ENCODE data around the gene CCDC90B.
"Not testable (repeated sequence)": the region's sequence is repeated elsewhere in the genome, so short reads cannot be mapped to it uniquely, and the experiment has no call there.

Gene CCDC90B

GRCh38 chr11:83275888-83276641 lies 10.1 kb downstream of the CCDC90B start:
- CTCF ChIA-PET = interaction anchor here (1.0 to 2.3 kb wide), 4 partner anchors 17 to 524 kb away, joined by 4 to 7 read pairs (median 4); no protein-coding TSS in a partner anchor
- peaks cover 46% of the 10 kb centered on the region for H3K36me3 Mint-ChIP-seq

DNA sequence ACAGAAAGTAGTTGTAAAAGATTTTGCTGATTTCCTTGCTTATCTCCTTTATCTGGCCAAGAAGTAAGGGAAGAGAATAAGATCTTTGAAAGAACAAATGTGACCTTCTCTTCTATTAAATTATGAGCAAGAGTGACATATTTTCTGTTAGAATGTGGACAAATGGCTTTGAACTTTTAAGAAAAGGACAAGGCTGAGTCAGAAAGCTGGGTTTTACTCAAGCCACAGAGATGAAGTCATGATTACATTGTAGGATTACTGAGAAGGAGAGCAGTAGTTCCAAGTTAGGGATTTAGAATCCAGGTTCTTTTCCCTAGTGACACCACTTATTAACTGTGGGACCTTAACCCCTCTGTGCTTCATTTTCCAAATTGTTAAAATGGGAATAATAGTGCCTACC lies 13.5 kb downstream of the CCDC90B start:
- Mint-ChIP-seq H3K9me3 (peaks cover 4% of the 10 kb centered on the region), H3K4me1 (no peaks in the 10 kb centered on the region), H3K27me3 (no peaks in the 10 kb centered on the region), H3K4me3 (no peak overlapping the region), H3K36me3 (peaks cover 56% of the 10 kb centered on the region), H3K27ac (no peak overlapping the region)
- CTCF ChIA-PET = interaction anchor here (0.6 kb wide), 1 partner anchor 47 kb away, joined by 3 read pairs; no protein-coding TSS in a partner anchor
- DNase-seq = no peak

More at GRCh38 chr11:83275888-83276641, 10.1 kb downstream of the CCDC90B start:
- H3K9me3 Mint-ChIP-seq = peaks cover 4% of the 10 kb centered on the region
- no peaks in the 10 kb centered on the region for H3K27me3 Mint-ChIP-seq
- H3K4me3 Mint-ChIP-seq = no peak overlapping the region
- H3K4me1 Mint-ChIP-seq = peaks cover 4% of the 10 kb centered on the region
- DNase-seq = no peak
- no peak overlapping the region for H3K27ac Mint-ChIP-seq

DNA sequence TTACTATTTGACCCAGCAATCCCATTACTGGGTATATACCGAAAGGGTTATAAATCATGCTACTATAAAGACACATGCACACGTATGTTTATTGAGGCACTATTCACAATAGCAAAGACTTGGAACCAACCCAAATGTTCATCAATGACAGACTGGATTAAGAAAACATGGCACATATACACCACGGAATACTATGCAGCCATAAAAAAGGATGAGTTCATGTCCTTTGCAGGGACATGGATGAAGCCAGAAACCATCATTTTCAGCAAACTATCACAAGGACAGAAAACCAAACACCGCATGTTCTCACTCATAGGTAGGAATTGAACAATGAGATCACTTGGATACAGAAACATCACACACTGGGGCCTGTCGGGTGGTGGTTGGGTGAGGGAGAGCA lies 14.4 kb downstream of the CCDC90B start:
- H3K4me3 Mint-ChIP-seq, H3K27ac Mint-ChIP-seq, H3K9me3 Mint-ChIP-seq, H3K4me1 Mint-ChIP-seq, CTCF ChIA-PET, H3K27me3 Mint-ChIP-seq, DNase-seq: not testable (repeated sequence)
- peaks cover 61% of the 10 kb centered on the region for H3K36me3 Mint-ChIP-seq

GRCh38 chr11:83269080-83269479 lies 17.1 kb downstream of the CCDC90B start:
- DNase-seq, H3K4me1 Mint-ChIP-seq, CTCF ChIA-PET, H3K9me3 Mint-ChIP-seq, H3K27ac Mint-ChIP-seq, H3K27me3 Mint-ChIP-seq, H3K4me3 Mint-ChIP-seq: not testable (repeated sequence)
- peaks cover 66% of the 10 kb centered on the region for H3K36me3 Mint-ChIP-seq

- no peak for DNase-seq
- CTCF ChIA-PET = no interaction called here
- Mint-ChIP-seq H3K36me3 (peaks cover 53% of the 10 kb centered on the region), H3K4me1 (no peaks in the 10 kb centered on the region), H3K27ac (no peak overlapping the region), H3K4me3 (no peak overlapping the region), H3K9me3 (no peaks in the 10 kb centered on the region), H3K27me3 (no peaks in the 10 kb centered on the region)
Measured at GRCh38 chr11:83265331-83265730, 20.8 kb downstream of the CCDC90B start.

DNA sequence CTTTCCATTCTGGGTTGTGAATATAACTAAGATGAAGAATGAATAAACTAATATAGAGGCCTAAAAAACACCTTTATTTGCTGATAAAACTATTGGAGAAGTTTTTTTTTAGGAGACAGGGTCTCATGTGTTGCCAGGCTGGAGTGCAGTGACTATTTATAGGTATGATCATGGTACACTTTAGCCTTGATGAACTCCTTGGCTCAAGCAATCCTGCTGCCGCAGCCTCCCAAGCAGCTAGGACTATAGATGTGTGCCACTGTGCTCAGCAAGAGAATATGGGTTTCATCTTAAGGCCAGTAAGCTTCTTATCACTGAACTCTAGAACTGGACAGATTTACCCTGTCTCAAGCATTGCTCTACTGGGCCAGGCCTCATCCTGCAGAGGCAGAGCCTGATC lies 26.6 kb downstream of the CCDC90B start:
- Mint-ChIP-seq H3K27me3 (no peaks in the 10 kb centered on the region), H3K4me3 (no peak overlapping the region), H3K9me3 (no peaks in the 10 kb centered on the region), H3K4me1 (no peaks in the 10 kb centered on the region), H3K36me3 (peaks cover 26% of the 10 kb centered on the region), H3K27ac (no peak overlapping the region)
- DNase-seq = no peak
- CTCF ChIA-PET = interaction anchor here (3.6 kb wide), 1 partner anchor 10 kb away, joined by 23 read pairs; no protein-coding TSS in a partner anchor

DNA sequence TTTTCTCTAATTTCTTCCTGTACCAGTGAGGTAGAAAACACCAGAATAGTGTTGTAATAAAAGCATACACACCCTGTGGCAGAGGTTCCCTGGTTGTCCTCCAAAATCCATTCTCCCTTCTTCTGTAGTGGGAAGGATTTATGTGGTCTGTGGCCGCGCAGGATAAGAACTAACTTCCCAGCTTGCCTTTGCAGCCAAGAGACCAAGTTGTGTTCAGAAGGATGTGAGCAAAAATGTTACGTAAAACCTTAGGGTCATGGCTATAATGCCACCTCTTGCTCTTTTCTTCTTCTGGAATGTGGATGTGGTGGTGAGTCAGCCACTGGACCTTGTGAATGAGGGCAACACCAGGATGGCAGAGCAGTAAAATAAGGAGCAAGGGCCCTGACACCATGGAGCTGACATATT lies 28.4 kb downstream of the CCDC90B start:
- Mint-ChIP-seq H3K4me3 (no peak overlapping the region), H3K36me3 (peaks cover 15% of the 10 kb centered on the region), H3K9me3 (no peaks in the 10 kb centered on the region), H3K4me1 (no peaks in the 10 kb centered on the region), H3K27me3 (no peaks in the 10 kb centered on the region), H3K27ac (no peak overlapping the region)
- CTCF ChIA-PET = interaction anchor here (0.9 to 3.6 kb wide), 3 partner anchors 8 to 171 kb away, joined by 3 to 23 read pairs (median 3); no protein-coding TSS in a partner anchor
- DNase-seq = no peak

DNA sequence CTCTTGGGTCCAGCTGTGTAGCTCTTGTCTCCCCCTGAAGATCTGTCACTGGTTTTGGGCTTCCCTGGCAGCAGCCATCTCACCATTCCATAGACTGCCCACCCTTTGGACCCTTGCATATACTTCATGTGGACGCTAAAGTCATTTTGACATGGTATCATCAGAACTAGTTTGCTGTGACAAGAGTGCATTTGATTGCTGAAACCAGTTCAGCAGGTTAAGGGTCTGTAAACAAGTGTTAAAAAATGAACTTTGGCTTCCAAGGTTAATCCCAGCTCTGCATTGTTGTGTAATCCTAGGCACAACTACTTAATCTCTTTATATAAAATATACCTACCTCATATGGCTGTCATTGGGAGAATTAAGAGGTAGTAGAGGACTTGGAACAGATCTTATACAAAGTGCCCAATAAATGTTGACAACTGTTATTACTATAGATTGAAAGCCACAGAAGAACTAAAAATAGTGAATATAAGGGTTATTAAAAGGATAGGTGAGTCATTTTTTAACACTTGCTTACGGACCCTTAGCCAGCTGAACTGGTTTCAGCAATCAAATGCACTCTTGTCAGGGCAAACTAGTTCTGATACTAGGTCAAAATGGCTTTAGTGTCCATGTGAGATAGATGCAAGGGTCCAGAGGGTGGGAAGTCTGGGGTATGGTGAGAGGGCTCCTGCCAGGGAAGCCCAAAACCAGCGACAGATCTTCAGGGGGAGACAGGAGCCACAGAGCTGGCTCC lies 29.4 kb downstream of the CCDC90B start:
- CTCF ChIA-PET = interaction anchor here (0.9 to 1.5 kb wide), 2 partner anchors 13 to 35 kb away, joined by 3 to 4 read pairs; no protein-coding TSS in a partner anchor
- Mint-ChIP-seq H3K36me3 (peaks cover 14% of the 10 kb centered on the region), H3K4me3 (no peak overlapping the region), H3K27ac (no peak overlapping the region), H3K9me3 (no peaks in the 10 kb centered on the region), H3K4me1 (no peaks in the 10 kb centered on the region), H3K27me3 (no peaks in the 10 kb centered on the region)
- no peak for DNase-seq

GRCh38 chr11:83255366-83255765 lies 30.8 kb downstream of the CCDC90B start:
- Mint-ChIP-seq H3K4me1 (no peaks in the 10 kb centered on the region), H3K27me3 (no peaks in the 10 kb centered on the region), H3K27ac (no peak overlapping the region), H3K4me3 (no peak overlapping the region), H3K36me3 (peaks cover 11% of the 10 kb centered on the region), H3K9me3 (no peaks in the 10 kb centered on the region)
- no peak for DNase-seq
- CTCF ChIA-PET = interaction anchor here (1.5 kb wide), 1 partner anchor 37 kb away, joined by 4 read pairs; no protein-coding TSS in a partner anchor

DNA sequence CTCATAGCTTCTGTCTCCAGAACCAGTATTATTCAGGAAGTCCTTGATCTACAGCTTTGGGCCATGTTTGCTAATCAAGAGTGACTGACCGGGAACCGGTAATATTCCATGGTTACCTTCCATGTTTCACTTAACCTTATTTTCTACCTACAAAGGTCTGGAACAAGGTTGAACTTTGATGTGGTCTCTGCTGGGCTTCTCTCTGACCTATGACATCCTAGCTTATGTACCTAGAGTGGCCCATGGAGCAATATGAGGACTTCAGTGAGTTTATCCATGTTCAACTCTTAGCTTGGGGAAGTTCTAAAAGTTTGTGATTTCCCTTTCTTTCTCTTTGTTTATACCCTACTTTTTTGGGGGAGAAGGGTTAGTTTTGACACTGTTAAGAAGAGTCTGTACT lies 33.2 kb downstream of the CCDC90B start:
- no peaks in the 10 kb centered on the region for H3K27me3 Mint-ChIP-seq
- H3K9me3 Mint-ChIP-seq = no peaks in the 10 kb centered on the region
- CTCF ChIA-PET = interaction anchor here (0.7 to 1.0 kb wide), 2 partner anchors 29 to 386 kb away, joined by 3 to 6 read pairs; no protein-coding TSS in a partner anchor
- peaks cover 11% of the 10 kb centered on the region for H3K36me3 Mint-ChIP-seq
- no peak overlapping the region for H3K27ac Mint-ChIP-seq
- DNase-seq = no peak
- H3K4me3 Mint-ChIP-seq = no peak overlapping the region
- H3K4me1 Mint-ChIP-seq = peaks cover 4% of the 10 kb centered on the region

DNA sequence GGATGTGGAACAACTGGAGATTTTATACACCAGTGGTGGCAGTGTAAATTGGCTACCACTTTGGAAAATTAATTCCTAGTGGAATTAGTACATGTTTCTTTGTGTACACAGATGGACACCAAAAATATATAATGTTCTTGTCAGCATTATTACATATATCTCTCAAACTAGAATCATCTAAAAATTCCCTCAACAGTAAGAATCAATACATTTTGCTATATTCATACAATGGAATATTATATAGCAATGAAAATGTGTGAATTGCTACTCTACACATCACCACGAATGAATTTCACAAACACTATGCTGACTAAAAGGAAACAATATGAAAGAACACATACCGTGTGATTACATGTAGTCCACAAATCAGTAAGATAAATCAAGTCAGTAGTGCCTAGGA lies 33.9 kb downstream of the CCDC90B start:
- peaks cover 4% of the 10 kb centered on the region for H3K4me1 Mint-ChIP-seq
- CTCF ChIA-PET = interaction anchor here (0.7 to 1.0 kb wide), 2 partner anchors 30 to 385 kb away, joined by 3 to 6 read pairs; no protein-coding TSS in a partner anchor

GRCh38 chr11:83249972-83250593 lies 36.1 kb downstream of the CCDC90B start:
- no peak overlapping the region for H3K27ac Mint-ChIP-seq
- DNase-seq = no peak
- no peaks in the 10 kb centered on the region for H3K36me3 Mint-ChIP-seq
- H3K27me3 Mint-ChIP-seq = no peaks in the 10 kb centered on the region
- H3K4me1 Mint-ChIP-seq = peaks cover 7% of the 10 kb centered on the region
- CTCF ChIA-PET = interaction anchor here (0.7 to 4.3 kb wide), 33 partner anchors 9 to 735 kb away, joined by 3 to 42 read pairs (median 4); partner anchors contain the start of genes DDIAS and RAB30
- H3K9me3 Mint-ChIP-seq = no peaks in the 10 kb centered on the region
- no peak overlapping the region for H3K4me3 Mint-ChIP-seq

More for the DNA sequence above, 33.9 kb downstream of the CCDC90B start:
- no peak overlapping the region for H3K4me3 Mint-ChIP-seq
- no peaks in the 10 kb centered on the region for H3K9me3 Mint-ChIP-seq
- no peak for DNase-seq
- H3K36me3 Mint-ChIP-seq = peaks cover 6% of the 10 kb centered on the region
- H3K27me3 Mint-ChIP-seq = no peaks in the 10 kb centered on the region
- no peak overlapping the region for H3K27ac Mint-ChIP-seq

- H3K4me3 Mint-ChIP-seq = no peak overlapping the region
- no peaks in the 10 kb centered on the region for H3K9me3 Mint-ChIP-seq
- H3K27ac Mint-ChIP-seq = no peak overlapping the region
- no peaks in the 10 kb centered on the region for H3K27me3 Mint-ChIP-seq
- H3K4me1 Mint-ChIP-seq = peaks cover 7% of the 10 kb centered on the region
- no peak for DNase-seq
- H3K36me3 Mint-ChIP-seq = no peaks in the 10 kb centered on the region
- CTCF ChIA-PET = interaction anchor here (0.7 to 4.3 kb wide), 31 partner anchors 9 to 734 kb away, joined by 3 to 42 read pairs (median 4); partner anchors contain the start of genes DDIAS and RAB30
Measured at GRCh38 chr11:83249445-83249844, 36.7 kb downstream of the CCDC90B start.
